GM19193 (cell line): ENCODE data around the gene CGNL1.

Experiments used
- POLR2A ChIP-seq: IDR thresholded peaks from 4 replicates; pipeline ENCODE4 v1.6.1; 2011; ENCODE audit not compliant: insufficient read depth, insufficient read length; ENCODE audit errors: extremely low read depth

Gene CGNL1

DNA sequence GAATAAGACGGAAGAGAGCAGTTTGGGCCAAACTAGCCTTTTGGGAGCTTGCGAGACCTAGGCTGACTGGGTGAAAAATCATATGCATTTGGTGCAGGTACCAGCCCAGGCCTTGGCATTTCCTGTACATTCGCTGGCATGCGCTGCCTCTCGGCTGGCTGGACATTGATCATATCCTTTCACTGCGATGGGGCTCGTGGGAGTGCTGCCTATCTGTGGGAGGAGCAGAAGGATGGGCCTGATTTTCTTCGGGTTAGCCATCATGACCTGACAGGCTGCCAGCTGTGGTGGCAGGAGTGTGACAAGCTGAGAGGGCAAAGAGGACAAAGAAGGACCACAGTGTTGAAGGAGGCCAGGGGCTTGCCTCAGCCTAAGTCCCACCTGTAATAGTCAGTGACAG, 14.3 kb downstream of the CGNL1 start:
- TF ChIP-seq POLR2A, result no peak

DNA sequence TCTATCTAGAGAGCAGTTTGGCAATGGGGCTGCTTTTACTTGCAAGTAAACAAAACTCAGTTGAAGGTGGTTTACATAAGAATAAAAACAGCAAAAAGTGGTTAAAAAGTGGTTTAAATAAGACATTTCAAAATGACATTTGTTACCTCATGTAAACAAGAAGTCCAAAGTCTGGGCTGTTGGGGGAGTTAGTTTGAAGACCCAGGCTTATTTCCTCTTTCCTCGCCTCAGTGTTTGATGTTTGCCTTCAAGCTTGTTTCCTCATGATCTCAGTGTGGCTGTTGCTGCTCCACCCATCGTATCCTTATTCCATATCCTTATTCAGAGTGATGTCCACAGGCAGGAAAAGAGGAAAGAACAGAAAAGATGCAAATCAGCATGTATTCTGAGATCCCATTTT, 15.2 kb downstream of the CGNL1 start:
- no peak for TF ChIP-seq POLR2A

- TF ChIP-seq POLR2A, result no peak
Observed at GRCh38 chr15:57393061-57393460, 16.8 kb downstream of the CGNL1 start.

DNA sequence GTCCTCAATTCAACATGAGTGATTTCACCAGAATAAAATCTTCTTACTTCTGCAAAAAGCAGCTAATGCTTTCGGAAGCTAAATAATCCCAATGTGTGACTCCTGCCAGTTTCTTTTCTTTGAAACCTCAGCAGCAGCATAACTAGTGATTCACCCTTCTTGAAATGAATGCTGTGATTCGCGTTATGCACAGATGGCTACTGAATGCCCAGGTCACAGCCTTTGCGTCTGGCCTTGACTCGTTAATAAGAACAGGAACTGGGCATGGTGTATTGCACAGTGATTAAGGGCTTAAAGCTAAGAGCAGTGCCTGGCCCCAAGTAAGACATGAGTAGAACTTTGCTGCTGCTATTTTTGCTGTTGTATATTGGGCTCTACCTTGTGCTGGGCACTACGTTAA, 19.0 kb downstream of the CGNL1 start:
- TF ChIP-seq POLR2A, result no peak

GRCh38 chr15:57398336-57398735, 22.0 kb downstream of the CGNL1 start:
- TF ChIP-seq POLR2A, result no peak

GRCh38 chr15:57401546-57401945, 25.2 kb downstream of the CGNL1 start:
- no peak for TF ChIP-seq POLR2A

DNA sequence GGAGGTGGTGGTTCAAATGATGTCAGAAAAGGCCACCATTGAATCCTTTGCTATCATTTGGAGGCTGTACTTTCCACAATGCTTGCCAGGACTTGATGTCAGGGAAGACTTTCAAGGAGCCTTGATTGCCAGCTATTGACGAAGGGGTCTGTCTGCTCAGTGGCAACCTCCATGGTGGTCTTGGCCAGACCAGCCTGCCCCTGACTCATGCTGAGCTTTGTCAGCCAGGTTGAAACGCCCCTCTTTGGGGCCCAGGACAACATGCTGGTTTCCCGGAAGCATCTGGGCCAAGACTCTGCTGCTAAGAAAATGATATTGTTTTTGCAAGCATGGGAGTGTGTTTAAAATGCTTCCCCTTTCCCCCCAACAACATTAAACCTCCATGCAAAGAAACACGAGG, 26.7 kb downstream of the CGNL1 start:
- TF ChIP-seq POLR2A, result no peak

DNA sequence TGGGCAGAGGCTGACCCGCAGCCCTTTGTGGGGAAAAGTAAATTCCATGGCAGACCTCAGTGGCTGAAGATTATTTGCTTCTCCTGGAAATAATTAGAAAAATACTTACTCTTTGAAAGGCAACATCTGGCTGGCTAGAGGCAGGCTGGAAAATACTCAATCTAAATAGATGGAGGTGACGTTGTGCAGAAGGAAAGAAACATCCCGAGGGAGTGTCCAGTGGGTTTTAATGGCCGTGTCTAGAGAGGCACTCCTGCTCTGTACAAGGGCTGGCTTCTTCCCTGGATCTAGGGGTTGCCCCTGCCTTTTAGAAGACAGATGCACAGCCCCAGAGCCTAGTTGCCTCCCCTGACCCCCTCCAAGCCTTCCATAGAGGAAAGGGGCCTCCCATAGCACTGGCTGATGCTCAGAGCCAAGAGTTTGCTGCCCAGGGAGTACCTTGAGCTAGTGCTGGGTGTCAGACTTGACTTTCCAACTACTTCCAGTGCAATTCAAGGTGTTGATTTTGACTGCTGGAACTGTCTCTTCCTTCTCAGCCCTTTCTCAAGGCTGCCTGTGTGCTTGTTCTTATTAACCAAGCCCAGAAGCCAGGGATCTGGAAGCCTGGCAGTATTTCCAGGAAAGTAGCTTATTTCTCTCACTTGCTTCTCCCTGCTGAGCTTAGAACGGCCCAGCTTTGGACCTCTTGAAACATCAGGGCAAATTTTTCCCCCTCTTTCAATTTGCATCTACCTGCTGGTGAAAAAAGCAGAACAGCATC, 27.4 kb downstream of the CGNL1 start:
- no peak for TF ChIP-seq POLR2A

GRCh38 chr15:57405133-57405532, 28.8 kb downstream of the CGNL1 start:
- TF ChIP-seq POLR2A, result no peak

- no peak for TF ChIP-seq POLR2A
Observed at GRCh38 chr15:57406062-57406772, 29.9 kb downstream of the CGNL1 start.

DNA sequence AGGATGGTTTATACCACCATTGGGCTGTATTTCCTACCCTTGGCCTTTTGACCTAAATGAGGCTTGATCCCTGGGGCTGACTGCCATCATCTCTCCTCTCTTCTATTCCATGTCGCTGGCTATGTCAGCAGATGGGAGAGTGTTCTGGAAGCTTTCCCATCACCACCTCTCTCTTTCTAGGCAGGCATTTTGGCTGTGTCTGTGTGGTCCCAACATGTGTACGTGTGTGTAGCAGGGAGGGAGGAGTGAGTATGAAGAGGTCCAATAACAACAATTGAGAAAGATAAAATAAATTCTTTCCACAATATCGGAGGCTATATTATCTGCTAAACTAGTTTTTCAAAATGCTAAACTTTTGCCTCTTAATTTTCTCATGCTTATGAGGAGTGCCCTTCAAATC, 34.1 kb downstream of the CGNL1 start:
- no peak for TF ChIP-seq POLR2A

DNA sequence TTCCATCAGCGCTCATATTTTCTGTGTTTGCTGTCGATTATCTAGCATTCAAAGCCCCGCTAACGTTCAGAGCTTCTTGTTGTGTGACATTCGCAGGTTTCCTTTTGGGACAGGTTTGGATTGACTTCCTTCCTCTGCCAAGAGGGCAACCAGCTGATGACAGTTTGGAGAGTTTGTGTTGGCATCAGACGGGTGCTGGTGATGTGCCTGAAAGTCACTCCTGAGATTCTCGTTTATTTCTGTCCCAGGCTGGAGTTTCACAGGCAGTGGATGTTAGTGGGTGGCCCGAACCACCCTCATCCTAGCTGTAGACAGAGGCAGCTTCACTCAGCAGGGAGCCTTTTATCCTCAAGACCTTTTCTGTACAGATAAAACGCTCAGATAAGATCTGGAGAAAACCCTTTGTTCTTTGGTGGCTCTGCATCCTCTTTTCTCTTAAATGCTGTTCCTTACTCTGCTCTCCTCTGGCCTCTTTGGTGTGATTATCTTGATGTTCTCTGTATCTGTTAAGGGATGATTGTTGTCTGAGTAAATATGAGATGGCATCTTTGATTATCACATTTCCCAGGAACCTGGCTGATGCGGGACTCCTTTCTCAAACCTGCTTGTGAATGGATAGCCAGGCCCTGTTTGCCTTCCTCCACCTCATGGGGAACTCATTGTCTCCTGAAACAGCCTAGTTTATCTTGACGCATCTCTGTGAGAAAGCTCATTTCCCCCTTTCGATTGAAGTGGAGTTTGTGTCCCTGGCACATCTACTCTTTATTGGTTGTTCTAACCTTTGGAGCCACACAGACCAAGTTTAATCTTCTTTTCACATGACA, 35.9 kb downstream of the CGNL1 start:
- TF ChIP-seq POLR2A, result no peak

- TF ChIP-seq POLR2A, result no peak
Observed at GRCh38 chr15:57415602-57416001, 39.3 kb downstream of the CGNL1 start.

GRCh38 chr15:57418635-57419034, 42.3 kb downstream of the CGNL1 start:
- no peak for TF ChIP-seq POLR2A

DNA sequence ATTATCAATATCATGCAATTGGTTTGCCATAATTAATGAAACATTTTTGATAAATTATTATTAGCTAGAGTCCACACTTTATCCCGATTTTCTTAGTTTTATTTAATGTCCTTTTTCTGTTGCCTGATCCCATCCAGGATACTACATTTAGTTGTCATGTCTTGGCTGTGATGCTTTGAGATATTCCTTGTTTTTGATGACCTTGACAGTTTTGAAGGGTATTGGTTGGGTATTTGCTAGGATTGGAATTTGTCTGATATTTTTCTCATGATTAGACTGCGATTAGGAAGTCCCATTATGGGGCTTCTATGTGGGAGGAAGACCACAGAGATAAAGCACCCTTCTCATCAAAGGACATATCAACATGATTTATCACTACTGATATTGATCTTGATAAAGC, 43.0 kb downstream of the CGNL1 start:
- no peak for TF ChIP-seq POLR2A
